ENCODE measurements around the gene AMY1C. TPM values are rescaled to one million over a fixed set of nuclear protein-coding genes. Genes with fewer than 3 reads are reported as not detected.
"Not testable (repeated sequence)": the region's sequence is repeated elsewhere in the genome, so short reads cannot be mapped to it uniquely, and the experiment has no call there.

AMY1C gene
- total RNA-seq, result not detected
- not detected for polyA plus RNA-seq
- long read RNA-seq, donor 1, result 0 reads
- long read RNA-seq, donor 2, result 0 reads
- long read RNA-seq, donor 3, result 0 reads

DNA sequence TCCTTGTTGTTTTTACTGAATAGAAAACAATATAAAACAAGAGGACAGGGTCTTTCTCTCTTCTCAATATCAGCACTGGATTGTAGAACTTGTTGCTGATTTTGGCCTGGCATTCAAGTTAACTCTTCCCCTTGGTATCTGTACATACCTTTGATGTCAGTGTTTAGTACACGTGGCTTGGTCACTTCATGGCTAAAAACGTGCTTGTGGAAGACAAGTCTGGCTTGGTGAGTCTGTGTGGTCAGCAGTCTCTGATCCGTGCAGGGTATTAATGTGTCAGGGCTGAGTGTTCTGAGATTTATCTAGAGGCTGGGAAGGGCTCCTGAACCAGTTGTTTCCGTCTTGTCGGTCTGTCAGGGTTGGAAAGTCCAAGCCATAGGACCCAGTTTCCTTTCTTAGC, at the start of gene AMY1C:
AMY1C (plus strand) TSS at position 301 of the 400 bp plus-strand sequence. CDS start 572 bp downstream, outside the sequence.
- ATAC-seq; H3K4me1 ChIP-seq; H3K27me3 ChIP-seq; DNase-seq; H3K9me3 ChIP-seq; H3K4me3 ChIP-seq; H3K36me3 ChIP-seq; intact Hi-C loops (cut with DNase I); H3K27ac ChIP-seq: not testable (repeated sequence)
- no CpG with 5 or more reads among the region's 5 CpGs for WGBS, 4 donors

DNA sequence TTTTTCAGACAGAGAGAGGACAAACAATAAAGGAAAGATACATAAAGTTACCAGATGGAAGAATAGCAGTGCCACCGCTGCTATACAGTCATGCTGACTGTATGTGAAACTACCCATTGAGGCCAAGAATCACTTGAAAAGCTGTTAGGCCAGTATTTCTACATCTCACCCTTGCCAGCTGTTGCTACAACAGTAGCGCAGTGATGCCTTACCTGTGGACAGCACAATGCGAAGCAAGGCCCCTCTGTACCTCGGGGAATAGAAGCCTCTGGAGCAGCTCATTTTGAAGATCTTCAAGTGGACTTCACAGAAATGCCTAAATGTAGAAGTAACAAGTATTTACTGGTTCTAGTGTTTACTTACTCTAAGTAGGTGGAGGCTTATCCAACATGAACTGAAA, 49.0 kb upstream of the AMY1C start:
- H3K4me3 ChIP-seq; H3K27me3 ChIP-seq; intact Hi-C loops (cut with DNase I); H3K36me3 ChIP-seq; H3K27ac ChIP-seq; DNase-seq; H3K9me3 ChIP-seq; H3K4me1 ChIP-seq; ATAC-seq: not testable (repeated sequence)
- no CpG with 5 or more reads among the region's 4 CpGs for WGBS, 4 donors

DNA sequence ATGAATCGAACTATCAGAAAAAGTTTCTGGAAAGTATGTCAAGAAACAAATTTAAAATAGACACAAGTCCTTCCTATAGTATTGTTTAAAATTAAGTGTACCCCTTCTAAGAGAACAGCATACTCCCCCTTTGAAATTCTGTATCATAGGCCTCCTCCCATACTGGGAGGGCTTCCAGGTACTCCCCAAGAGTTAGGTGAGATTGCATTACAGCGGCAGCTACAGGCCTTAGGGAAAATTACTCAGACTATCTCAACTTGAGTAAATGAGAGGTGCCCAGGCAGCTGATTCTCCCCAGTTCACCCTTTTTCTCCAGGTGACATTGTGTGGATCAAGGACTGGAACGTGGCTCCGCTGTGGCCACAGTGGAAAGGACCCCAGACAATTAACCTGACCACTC, 48.4 kb upstream of the AMY1C start:
- H3K27ac ChIP-seq; H3K27me3 ChIP-seq; intact Hi-C loops (cut with DNase I); H3K9me3 ChIP-seq; ATAC-seq; H3K4me3 ChIP-seq; H3K4me1 ChIP-seq; H3K36me3 ChIP-seq; DNase-seq: not testable (repeated sequence)
- no CpG with 5 or more reads among the region's 4 CpGs for WGBS, 4 donors

DNA sequence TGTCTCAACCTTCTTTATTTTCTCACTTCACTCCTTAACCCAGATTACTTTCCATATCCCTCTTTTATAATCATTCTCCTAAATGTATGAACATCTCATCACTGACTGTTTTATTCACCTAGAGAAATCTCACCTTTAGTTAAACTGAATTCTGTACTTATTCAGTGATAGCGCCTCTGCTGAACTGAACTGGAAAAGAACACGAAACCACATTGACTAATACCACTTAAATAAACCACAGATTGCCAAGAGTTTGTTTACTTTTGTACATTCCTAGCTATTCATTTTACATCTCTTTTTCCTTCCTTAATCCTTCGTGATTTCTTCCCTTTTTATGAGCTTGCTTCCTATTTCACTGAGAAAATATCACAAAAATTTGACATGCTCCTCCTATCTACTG, 42.0 kb upstream of the AMY1C start:
- H3K27me3 ChIP-seq; ATAC-seq; H3K4me1 ChIP-seq; H3K36me3 ChIP-seq; DNase-seq; H3K27ac ChIP-seq; intact Hi-C loops (cut with DNase I); H3K9me3 ChIP-seq; H3K4me3 ChIP-seq: not testable (repeated sequence)
- WGBS, 4 donors, result no CpG with 5 or more reads among the region's 3 CpGs

DNA sequence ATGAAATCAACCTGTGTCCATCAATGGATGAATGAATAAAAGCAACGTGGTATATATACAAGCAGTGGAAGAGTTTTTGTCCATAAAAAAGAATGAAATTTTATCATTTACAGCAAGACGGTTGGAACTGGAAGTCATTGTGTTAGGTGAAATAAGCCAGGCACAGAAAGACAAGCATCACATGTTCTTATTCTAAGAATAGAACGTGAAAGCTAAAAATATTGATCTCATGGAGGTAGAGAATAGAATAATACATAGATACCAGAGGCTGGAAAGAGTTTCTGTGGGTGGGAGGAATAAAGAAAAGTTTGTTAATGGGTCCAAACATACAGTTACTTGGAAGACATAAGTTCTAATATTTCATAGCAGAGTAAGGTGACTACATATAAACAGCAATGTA, 39.3 kb upstream of the AMY1C start:
- intact Hi-C loops (cut with DNase I); H3K4me1 ChIP-seq; H3K4me3 ChIP-seq; H3K36me3 ChIP-seq; H3K27ac ChIP-seq; H3K27me3 ChIP-seq; H3K9me3 ChIP-seq; DNase-seq: not testable (repeated sequence)
- peak in 2 of 4 donors; percentile 70 to 88 for ATAC-seq
- WGBS, 4 donors, result no CpG with 5 or more reads among the region's 3 CpGs

DNA sequence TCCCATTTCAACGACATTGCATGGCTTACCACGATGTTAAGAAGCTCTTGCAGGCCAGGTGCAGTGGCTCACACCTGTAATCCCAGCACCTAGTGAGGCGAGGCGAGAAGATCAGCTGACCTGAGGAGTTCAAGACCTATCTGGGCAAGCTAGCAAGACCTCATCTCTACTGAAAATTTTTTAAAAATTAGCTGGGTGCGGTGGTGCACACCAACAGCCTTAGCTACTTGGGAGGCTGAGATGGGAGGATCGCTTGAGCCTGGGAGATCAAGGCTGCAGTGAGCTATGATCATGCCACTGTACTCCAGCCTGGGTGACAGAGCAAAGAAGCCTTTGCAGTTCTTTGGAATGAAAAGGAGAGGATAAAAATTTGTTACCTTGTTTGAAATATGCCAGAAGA, 32.3 kb upstream of the AMY1C start:
- H3K4me3 ChIP-seq; H3K27ac ChIP-seq; ATAC-seq; intact Hi-C loops (cut with DNase I); H3K36me3 ChIP-seq; DNase-seq; H3K9me3 ChIP-seq; H3K27me3 ChIP-seq; H3K4me1 ChIP-seq: not testable (repeated sequence)
- WGBS, 4 donors, result 70 to 93% (median 81%) methylated on average over 4 to 6 of the region's 6 CpGs

DNA sequence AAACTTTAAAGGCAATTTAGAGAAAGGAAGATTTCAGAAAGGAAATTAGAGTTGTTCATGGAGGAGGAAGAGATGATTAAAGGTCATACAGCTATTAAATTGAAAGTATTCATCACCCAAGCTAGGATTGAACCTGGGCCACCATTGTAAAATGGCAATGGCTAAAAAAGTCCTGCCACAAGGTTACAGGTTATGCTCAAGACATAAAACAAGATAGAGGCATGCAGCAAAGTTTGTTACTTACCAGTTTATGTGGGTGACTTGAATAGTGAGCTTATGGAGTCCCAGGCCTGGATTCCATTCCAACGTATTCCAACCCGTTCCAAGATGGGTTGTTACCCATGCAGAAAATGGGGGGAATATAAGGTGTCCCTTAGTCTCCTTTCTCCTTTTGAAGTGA, 28.2 kb upstream of the AMY1C start:
- H3K4me3 ChIP-seq; intact Hi-C loops (cut with DNase I); H3K27ac ChIP-seq; DNase-seq; ATAC-seq; H3K36me3 ChIP-seq; H3K27me3 ChIP-seq; H3K9me3 ChIP-seq; H3K4me1 ChIP-seq: not testable (repeated sequence)
- no CpG with 5 or more reads among the region's 2 CpGs for WGBS, 4 donors

DNA sequence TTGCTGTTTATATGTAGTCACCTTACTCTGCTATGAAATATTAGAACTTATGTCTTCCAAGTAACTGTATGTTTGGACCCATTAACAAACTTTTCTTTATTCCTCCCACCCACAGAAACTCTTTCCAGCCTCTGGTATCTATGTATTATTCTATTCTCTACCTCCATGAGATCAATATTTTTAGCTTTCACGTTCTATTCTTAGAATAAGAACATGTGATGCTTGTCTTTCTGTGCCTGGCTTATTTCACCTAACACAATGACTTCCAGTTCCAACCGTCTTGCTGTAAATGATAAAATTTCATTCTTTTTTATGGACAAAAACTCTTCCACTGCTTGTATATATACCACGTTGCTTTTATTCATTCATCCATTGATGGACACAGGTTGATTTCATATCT, 14.4 kb upstream of the AMY1C start:
- H3K27me3 ChIP-seq; intact Hi-C loops (cut with DNase I); H3K4me3 ChIP-seq; H3K36me3 ChIP-seq; H3K4me1 ChIP-seq; H3K9me3 ChIP-seq; DNase-seq; H3K27ac ChIP-seq: not testable (repeated sequence)
- WGBS, 4 donors, result no CpG with 5 or more reads among the region's 3 CpGs
- peak in 2 of 4 donors; percentile 84 to 92 for ATAC-seq

DNA sequence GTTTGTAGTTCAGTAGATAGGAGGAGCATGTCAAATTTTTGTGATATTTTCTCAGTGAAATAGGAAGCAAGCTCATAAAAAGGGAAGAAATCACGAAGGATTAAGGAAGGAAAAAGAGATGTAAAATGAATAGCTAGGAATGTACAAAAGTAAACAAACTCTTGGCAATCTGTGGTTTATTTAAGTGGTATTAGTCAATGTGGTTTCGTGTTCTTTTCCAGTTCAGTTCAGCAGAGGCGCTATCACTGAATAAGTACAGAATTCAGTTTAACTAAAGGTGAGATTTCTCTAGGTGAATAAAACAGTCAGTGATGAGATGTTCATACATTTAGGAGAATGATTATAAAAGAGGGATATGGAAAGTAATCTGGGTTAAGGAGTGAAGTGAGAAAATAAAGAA, 11.7 kb upstream of the AMY1C start:
- H3K36me3 ChIP-seq; H3K9me3 ChIP-seq; intact Hi-C loops (cut with DNase I); H3K4me1 ChIP-seq; H3K4me3 ChIP-seq; H3K27me3 ChIP-seq; ATAC-seq; DNase-seq; H3K27ac ChIP-seq: not testable (repeated sequence)
- WGBS, 4 donors, result no CpG with 5 or more reads among the region's 3 CpGs

DNA sequence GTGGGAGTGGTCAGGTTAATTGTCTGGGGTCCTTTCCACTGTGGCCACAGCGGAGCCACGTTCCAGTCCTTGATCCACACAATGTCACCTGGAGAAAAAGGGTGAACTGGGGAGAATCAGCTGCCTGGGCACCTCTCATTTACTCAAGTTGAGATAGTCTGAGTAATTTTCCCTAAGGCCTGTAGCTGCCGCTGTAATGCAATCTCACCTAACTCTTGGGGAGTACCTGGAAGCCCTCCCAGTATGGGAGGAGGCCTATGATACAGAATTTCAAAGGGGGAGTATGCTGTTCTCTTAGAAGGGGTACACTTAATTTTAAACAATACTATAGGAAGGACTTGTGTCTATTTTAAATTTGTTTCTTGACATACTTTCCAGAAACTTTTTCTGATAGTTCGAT, 5.2 kb upstream of the AMY1C start:
- H3K27ac ChIP-seq; intact Hi-C loops (cut with DNase I); H3K36me3 ChIP-seq; H3K27me3 ChIP-seq; H3K4me1 ChIP-seq; ATAC-seq; H3K4me3 ChIP-seq; H3K9me3 ChIP-seq; DNase-seq: not testable (repeated sequence)
- no CpG with 5 or more reads among the region's 4 CpGs for WGBS, 4 donors

DNA sequence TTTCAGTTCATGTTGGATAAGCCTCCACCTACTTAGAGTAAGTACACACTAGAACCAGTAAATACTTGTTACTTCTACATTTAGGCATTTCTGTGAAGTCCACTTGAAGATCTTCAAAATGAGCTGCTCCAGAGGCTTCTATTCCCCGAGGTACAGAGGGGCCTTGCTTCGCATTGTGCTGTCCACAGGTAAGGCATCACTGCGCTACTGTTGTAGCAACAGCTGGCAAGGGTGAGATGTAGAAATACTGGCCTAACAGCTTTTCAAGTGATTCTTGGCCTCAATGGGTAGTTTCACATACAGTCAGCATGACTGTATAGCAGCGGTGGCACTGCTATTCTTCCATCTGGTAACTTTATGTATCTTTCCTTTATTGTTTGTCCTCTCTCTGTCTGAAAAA, 4.7 kb upstream of the AMY1C start:
- ATAC-seq; H3K36me3 ChIP-seq; H3K27ac ChIP-seq; H3K4me3 ChIP-seq; intact Hi-C loops (cut with DNase I); H3K9me3 ChIP-seq; DNase-seq; H3K27me3 ChIP-seq; H3K4me1 ChIP-seq: not testable (repeated sequence)
- WGBS, 4 donors, result no CpG with 5 or more reads among the region's 4 CpGs

DNA sequence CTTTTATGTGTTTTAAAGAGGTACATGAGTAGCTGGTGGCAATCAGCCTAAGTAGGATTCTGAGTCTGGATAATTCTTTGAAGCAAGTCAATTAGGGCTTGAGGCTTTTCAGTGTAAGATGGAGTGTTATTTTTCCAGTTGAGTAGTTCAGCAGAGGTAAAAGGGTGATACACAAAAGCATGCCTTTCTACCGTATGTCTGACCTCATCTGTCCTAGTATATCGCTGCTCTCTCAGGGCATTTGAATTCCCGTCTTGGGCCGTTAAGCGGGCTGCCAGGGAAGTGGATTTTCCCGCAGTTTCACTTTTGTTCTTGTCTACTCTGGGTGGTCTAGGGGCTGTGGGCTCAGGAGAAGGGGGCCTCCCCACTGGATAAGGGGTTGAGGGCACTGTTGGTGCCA, 1.4 kb upstream of the AMY1C start:
- H3K36me3 ChIP-seq; intact Hi-C loops (cut with DNase I); H3K4me1 ChIP-seq; H3K27ac ChIP-seq; DNase-seq; H3K4me3 ChIP-seq; H3K27me3 ChIP-seq; H3K9me3 ChIP-seq: not testable (repeated sequence)
- no CpG with 5 or more reads among the region's 6 CpGs for WGBS, 4 donors
- peak in 2 of 4 donors; percentile 35 to 44 for ATAC-seq
